HG03175 (cell line): Measurements from ENCODE around the gene HOXB13.

Experiments used
- ATAC-seq: cut with Tn5 transposase; IDR thresholded peaks from one replicate; pipeline ENCODE4 v1.9.1; 2021; ENCODE audit warnings: mild to moderate bottlenecking, moderate library complexity; ENCODE audit not compliant: unreplicated experiment

The HOXB13 gene

GRCh38 chr17:48728232-48729231, at the start of gene HOXB13:
HOXB13 (minus strand) TSS chr17:48728750; CDS start chr17:48728593, 157 bp downstream.
- no peak for ATAC-seq

- no peak for ATAC-seq
Observed at GRCh38 chr17:48776602-48777001, 48.1 kb upstream of the HOXB13 start.

GRCh38 chr17:48773245-48773644, 44.7 kb upstream of the HOXB13 start:
- ATAC-seq = no peak

GRCh38 chr17:48770954-48771353, 42.4 kb upstream of the HOXB13 start:
- no peak for ATAC-seq

- ATAC-seq = no peak
Observed at GRCh38 chr17:48769009-48769675, 40.6 kb upstream of the HOXB13 start.

- ATAC-seq = no peak
Observed at GRCh38 chr17:48767263-48767774, 38.8 kb upstream of the HOXB13 start.

- no peak for ATAC-seq
Observed at GRCh38 chr17:48761114-48761513, 32.6 kb upstream of the HOXB13 start.

GRCh38 chr17:48760411-48760810, 31.9 kb upstream of the HOXB13 start:
- ATAC-seq = no peak

GRCh38 chr17:48759288-48759687, 30.7 kb upstream of the HOXB13 start:
- ATAC-seq = no peak

- no peak for ATAC-seq
Observed at GRCh38 chr17:48757524-48757961, 29.0 kb upstream of the HOXB13 start.

- no peak for ATAC-seq
Observed at GRCh38 chr17:48756830-48757251, 28.3 kb upstream of the HOXB13 start.

GRCh38 chr17:48755356-48755755, 26.8 kb upstream of the HOXB13 start:
- ATAC-seq = no peak

- no peak for ATAC-seq
Observed at GRCh38 chr17:48754500-48755261, 26.1 kb upstream of the HOXB13 start.

- no peak for ATAC-seq
Observed at GRCh38 chr17:48753794-48754499, 25.4 kb upstream of the HOXB13 start.

- no peak for ATAC-seq
Observed at GRCh38 chr17:48752399-48753288, 24.1 kb upstream of the HOXB13 start.

- no peak for ATAC-seq
Observed at GRCh38 chr17:48751733-48752398, 23.3 kb upstream of the HOXB13 start.

GRCh38 chr17:48751172-48751571, 22.6 kb upstream of the HOXB13 start:
- ATAC-seq = no peak

- no peak for ATAC-seq
Observed at GRCh38 chr17:48749621-48750553, 21.3 kb upstream of the HOXB13 start.
